Left lung (tissue), 10 donors: ENCODE measurements around the gene MAP2K4. TPM values are rescaled to one million over a fixed set of nuclear protein-coding genes. Genes with fewer than 3 reads are reported as not detected.

Source experiments
- ATAC-seq: fragments of 200-7000 bp; cut with Tn5 transposase; one replicate; pipeline ENCODE4 v1.9.1; 2020; ENCODE audit warnings: moderate library complexity
- DNase-seq, 4 donors: peaks; one replicate each; pipeline ENCODE4 v3.0.0-alpha.2; 2013 to 2020
- H3K27ac ChIP-seq, 2 donors: fragments of 200-600 bp; sonication (generic) in 1 of 2; one replicate each; pipeline versions ENCODE4 v1.5.0 to v1.8.0; 2020 to 2021
- H3K27me3 ChIP-seq, 2 donors: fragments of 200-600 bp; sonication (generic) in 1 of 2; one replicate each; pipeline versions ENCODE4 v1.5.0 to v1.8.0; 2020 to 2021
- H3K36me3 ChIP-seq, 2 donors: fragments of 200-600 bp; sonication (generic) in 1 of 2; one replicate each; pipeline versions ENCODE4 v1.5.0 to v1.8.0; 2020 to 2021
- H3K4me1 ChIP-seq, 2 donors: fragments of 200-600 bp; one replicate each; pipeline ENCODE4 v1.8.0; 2021
- H3K4me3 ChIP-seq, 2 donors: fragments of 200-600 bp; sonication (generic) in 1 of 2; one replicate each; pipeline versions ENCODE4 v1.5.0 to v1.8.0; 2020 to 2021; ENCODE audit warnings: mild to moderate bottlenecking in 1 of 2
- H3K9me3 ChIP-seq, 2 donors: fragments of 200-600 bp; sonication (generic) in 1 of 2; one replicate each; pipeline versions ENCODE4 v1.5.0 to v1.8.0; 2020 to 2021
- intact Hi-C, 2 donors: fragments of 100-400 bp; cut with DNase I; formaldehyde crosslinking; loops; one replicate each; pipeline versions ENCODE4 v1.11.2 to v1.14.2; 2022
- polyA plus RNA-seq, 6 donors: library from polyadenylated mRNA; unstranded; fragments of 120-200 nt; gene quantifications; one replicate each; pipeline ENCODE4 v1.2.1, GENCODE V29; 2013; ENCODE audit not compliant: insufficient read length in 6 of 6
- total RNA-seq, 2 donors: library from RNA; stranded (reverse); fragmentation: NEBNext Ultra II Directional; extraction: Animal tissue kit (Norgen Biotek cat#: 25700); gene quantifications; one replicate each; pipeline ENCODE4 v1.2.1, GENCODE V29; 2021
- TF ChIP-seq, protein P1 (sequence below), 2 donors: fragments of 200-600 bp; sonication (generic) in 1 of 2; IDR thresholded peaks; one replicate each; pipeline versions ENCODE4 v1.5.0 to v1.8.0; 2021; ENCODE audit warnings: antibody characterized with exemption in 2 of 2
- donor health status: DM: no; HTN: yes; CAD: no.
- donor health status: DM: no; HTN: no; CAD: no.

MAP2K4 gene
- total and polyA plus RNA-seq, 8 donors: 29.4 to 36.7 (median 34.1) TPM

DNA sequence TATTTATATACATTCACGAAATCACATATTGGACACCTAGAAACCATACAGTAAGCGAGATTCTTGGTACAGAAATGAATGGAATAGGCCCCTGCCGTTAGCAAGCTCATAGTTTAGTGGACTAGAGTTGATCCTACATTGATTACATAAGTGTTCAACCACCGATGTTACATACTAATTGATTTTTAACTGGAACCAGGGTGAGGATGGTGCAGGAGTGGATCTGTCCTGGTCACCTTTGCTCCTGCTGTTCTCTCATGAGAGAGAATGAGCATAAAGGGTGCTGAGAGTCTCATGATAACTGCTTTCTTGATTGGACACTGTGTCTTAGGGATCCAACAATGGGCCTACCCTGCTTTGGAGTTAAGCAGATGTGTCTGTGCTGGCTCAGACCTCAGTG, 13.9 kb downstream of the MAP2K4 start:
- ATAC-seq (no peak), DNase-seq (no peak)
- no peak overlapping the region for H3K27ac ChIP-seq
- H3K9me3 ChIP-seq: no peaks in the 10 kb centered on the region
- H3K4me3 ChIP-seq: no peak overlapping the region
- H3K36me3 ChIP-seq: peaks cover 0 to 3% of the 10 kb centered on the region in 2 donors
- peaks cover 5 to 12% of the 10 kb centered on the region in 2 donors for H3K4me1 ChIP-seq
- TF ChIP-seq, protein P1, sequence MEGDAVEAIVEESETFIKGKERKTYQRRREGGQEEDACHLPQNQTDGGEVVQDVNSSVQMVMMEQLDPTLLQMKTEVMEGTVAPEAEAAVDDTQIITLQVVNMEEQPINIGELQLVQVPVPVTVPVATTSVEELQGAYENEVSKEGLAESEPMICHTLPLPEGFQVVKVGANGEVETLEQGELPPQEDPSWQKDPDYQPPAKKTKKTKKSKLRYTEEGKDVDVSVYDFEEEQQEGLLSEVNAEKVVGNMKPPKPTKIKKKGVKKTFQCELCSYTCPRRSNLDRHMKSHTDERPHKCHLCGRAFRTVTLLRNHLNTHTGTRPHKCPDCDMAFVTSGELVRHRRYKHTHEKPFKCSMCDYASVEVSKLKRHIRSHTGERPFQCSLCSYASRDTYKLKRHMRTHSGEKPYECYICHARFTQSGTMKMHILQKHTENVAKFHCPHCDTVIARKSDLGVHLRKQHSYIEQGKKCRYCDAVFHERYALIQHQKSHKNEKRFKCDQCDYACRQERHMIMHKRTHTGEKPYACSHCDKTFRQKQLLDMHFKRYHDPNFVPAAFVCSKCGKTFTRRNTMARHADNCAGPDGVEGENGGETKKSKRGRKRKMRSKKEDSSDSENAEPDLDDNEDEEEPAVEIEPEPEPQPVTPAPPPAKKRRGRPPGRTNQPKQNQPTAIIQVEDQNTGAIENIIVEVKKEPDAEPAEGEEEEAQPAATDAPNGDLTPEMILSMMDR (IDR thresholded peaks at IDR 0.05): no peak
- intact Hi-C loops: no loop called here
- H3K27me3 ChIP-seq: no peaks in the 10 kb centered on the region

DNA sequence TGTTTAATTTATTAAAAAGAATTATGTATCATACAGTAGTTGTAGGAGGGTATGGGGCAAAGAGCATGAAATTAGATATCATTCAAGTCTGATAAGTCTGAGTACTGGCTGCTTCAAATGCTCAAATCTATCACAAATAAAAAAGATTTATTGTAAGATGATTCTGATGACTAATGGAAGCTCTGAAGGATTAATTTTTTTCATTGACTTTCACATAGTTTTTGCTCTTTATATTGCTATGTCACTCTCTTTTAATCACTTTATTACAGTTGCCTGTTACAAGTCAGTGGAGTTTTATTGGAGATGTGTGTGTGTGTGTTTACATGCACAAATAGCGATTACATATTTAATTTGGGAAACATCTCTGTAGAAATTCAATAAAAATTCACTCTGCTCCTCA, 15.0 kb downstream of the MAP2K4 start:
- H3K36me3 ChIP-seq: peaks cover 0 to 3% of the 10 kb centered on the region in 2 donors
- DNase-seq: no peak
- no peaks in the 10 kb centered on the region for H3K9me3 ChIP-seq
- peaks cover 5 to 12% of the 10 kb centered on the region in 2 donors for H3K4me1 ChIP-seq
- no peak overlapping the region for H3K27ac ChIP-seq
- no peak overlapping the region for H3K4me3 ChIP-seq
- no peak for ATAC-seq
- intact Hi-C loops: no loop called here
- TF ChIP-seq, protein P1 (IDR thresholded peaks at IDR 0.05): no peak
- no peaks in the 10 kb centered on the region for H3K27me3 ChIP-seq

DNA sequence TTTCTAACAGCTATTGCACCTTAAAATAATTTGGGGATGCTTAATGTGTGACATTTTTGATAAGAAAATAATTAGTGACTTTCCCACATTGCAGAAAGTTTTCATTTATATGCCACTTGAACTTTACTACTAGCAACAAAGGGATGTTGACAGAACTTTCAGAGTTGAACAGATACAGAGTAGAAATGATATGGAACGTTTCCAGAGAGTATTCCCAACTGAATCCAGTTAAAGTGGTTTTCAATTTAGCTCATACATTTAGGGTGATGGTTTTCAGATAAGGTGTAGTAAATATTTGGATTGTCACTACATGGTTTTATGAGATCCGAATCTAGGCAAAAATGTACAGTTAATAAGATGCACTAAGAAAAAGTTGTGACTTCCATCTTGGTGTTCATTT, 17.3 kb downstream of the MAP2K4 start:
- intact Hi-C loops: no loop called here
- H3K4me1 ChIP-seq: no peaks in the 10 kb centered on the region
- no peak for DNase-seq
- no peak overlapping the region for H3K4me3 ChIP-seq
- TF ChIP-seq, protein P1 (IDR thresholded peaks at IDR 0.05): no peak
- H3K27me3 ChIP-seq: no peaks in the 10 kb centered on the region
- H3K9me3 ChIP-seq: no peaks in the 10 kb centered on the region
- no peak for ATAC-seq
- peaks cover 0 to 3% of the 10 kb centered on the region in 2 donors for H3K36me3 ChIP-seq
- H3K27ac ChIP-seq: no peak overlapping the region

DNA sequence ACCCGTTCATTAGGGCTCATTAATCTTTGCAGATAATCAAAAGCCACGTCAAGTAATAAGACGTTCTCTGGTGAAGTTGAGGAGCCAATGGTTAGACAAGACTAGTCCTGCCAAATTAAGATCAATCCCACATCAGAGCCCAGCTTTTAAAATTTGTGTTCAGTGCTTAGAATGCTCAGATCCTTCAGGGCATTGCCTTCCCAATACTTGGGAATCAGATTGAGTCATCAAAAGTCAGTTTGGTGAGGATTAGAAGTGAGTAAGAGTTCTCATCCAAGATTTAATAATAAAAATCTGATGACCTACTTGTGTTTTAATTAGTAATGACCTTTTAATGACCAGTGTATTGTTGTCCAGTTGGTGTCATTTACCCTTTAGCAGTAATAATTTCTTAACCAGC, 19.8 kb downstream of the MAP2K4 start:
- no peak for DNase-seq
- TF ChIP-seq, protein P1 (IDR thresholded peaks at IDR 0.05): no peak
- intact Hi-C loops: no loop called here
- ATAC-seq: no peak
- H3K9me3 ChIP-seq: no peaks in the 10 kb centered on the region
- H3K4me1 ChIP-seq: peaks cover 0 to 2% of the 10 kb centered on the region in 2 donors
- H3K27ac ChIP-seq: no peak overlapping the region
- H3K27me3 ChIP-seq: no peaks in the 10 kb centered on the region
- H3K36me3 ChIP-seq: no peaks in the 10 kb centered on the region
- no peak overlapping the region for H3K4me3 ChIP-seq

DNA sequence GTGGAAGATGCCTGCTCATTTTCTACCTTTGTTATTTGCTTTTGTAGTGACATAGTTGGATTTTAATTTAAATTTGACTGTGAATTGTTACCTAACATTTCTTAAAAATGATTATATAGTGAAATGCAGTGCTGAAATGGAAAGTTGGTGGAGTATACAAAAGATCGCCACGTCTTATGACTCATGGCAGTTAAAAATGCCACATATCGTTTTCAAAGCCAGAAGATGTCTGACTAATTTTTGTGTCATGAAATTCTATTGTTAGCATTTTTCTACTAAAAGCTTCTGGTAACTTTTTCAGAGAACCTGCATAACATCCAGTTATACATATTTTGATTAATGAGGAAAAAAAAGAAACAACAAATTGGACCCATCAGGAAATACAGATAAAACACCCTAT, 20.6 kb downstream of the MAP2K4 start:
- H3K4me3 ChIP-seq: no peak overlapping the region
- H3K27ac ChIP-seq: no peak overlapping the region
- H3K9me3 ChIP-seq: no peaks in the 10 kb centered on the region
- peaks cover 0 to 3% of the 10 kb centered on the region in 2 donors for H3K4me1 ChIP-seq
- no peaks in the 10 kb centered on the region for H3K27me3 ChIP-seq
- TF ChIP-seq, protein P1 (IDR thresholded peaks at IDR 0.05): no peak
- intact Hi-C loops: no loop called here
- no peaks in the 10 kb centered on the region for H3K36me3 ChIP-seq
- ATAC-seq (no peak), DNase-seq (no peak)
